K562 (cell line): ENCODE results near the gene GNG14. TPM values are rescaled to one million over a fixed set of nuclear protein-coding genes. Genes with fewer than 3 reads are reported as not detected.

ENCODE experiments used
- CC2D1A ChIP-seq: fragments of 450-650 bp; IDR thresholded peaks from 2 replicates; pipeline ENCODE4 v1.6.1; 2017; ENCODE audit warnings: mild to moderate bottlenecking
- CREM ChIP-seq: IDR thresholded peaks from 2 replicates; pipeline ENCODE4 v1.6.1; 2014; ENCODE audit warnings: antibody characterized with exemption, low read depth
- DDX20 ChIP-seq: fragments of 450-650 bp; IDR thresholded peaks from 2 replicates; pipeline ENCODE4 v1.6.1; 2016; ENCODE audit warnings: missing genetic modification characterization, low read depth, mild to moderate bottlenecking, missing compliant biosample characterization, moderate library complexity
- FOXM1 ChIP-seq, 2 experiments: fragments of 450-650 bp in 1 of 2; sonication (generic) in 1 of 2; formaldehyde crosslinking in 1 of 2; IDR thresholded peaks; 2 replicates each; pipeline versions ENCODE4 v1.6.1 to v1.9.0; 2017 to 2022; ENCODE audit warnings: low read depth in 2 of 2, mild to moderate bottlenecking in 2 of 2, missing genetic modification reagents in 1 of 2, moderate library complexity in 1 of 2
- HCFC1 ChIP-seq: IDR thresholded peaks from 2 replicates; pipeline ENCODE4 v1.6.1; 2012; ENCODE audit warnings: low read depth, low read length, improper control_type of control experiment
- IFI16 ChIP-seq: fragments of 250-450 bp; sonication (Bioruptor Pico); IDR thresholded peaks from 2 replicates; pipeline ENCODE4 v2.1.2; 2022; ENCODE audit warnings: mild to moderate bottlenecking, inconsistent platforms
- KAT8 ChIP-seq: fragments of 450-650 bp; IDR thresholded peaks from 2 replicates; pipeline ENCODE4 v1.6.1; 2016; ENCODE audit warnings: low read depth, mild to moderate bottlenecking
- MBD2 ChIP-seq: sonication (generic); IDR thresholded peaks from 2 replicates; pipeline ENCODE4 v1.6.1; 2016; ENCODE audit warnings: low read depth, borderline replicate concordance
- OTX1 ChIP-seq: fragments of 450-650 bp; formaldehyde crosslinking; IDR thresholded peaks from 2 replicates; pipeline ENCODE4 v1.4.0; 2022; ENCODE audit warnings: mild to moderate bottlenecking
- ZNF583 ChIP-seq: fragments of 250-450 bp; sonication (Bioruptor Pico); IDR thresholded peaks from 2 replicates; pipeline ENCODE4 v1.4.0; 2020
- ZNF699 ChIP-seq: fragments of 250-450 bp; sonication (Bioruptor Pico); IDR thresholded peaks from 2 replicates; pipeline ENCODE4 v1.8.0; 2021; ENCODE audit warnings: mild to moderate bottlenecking, moderate library complexity; ENCODE audit not compliant: insufficient replicate concordance
- ZNF707 ChIP-seq: fragments of 250-450 bp; sonication (Bioruptor Pico); conservative IDR thresholded peaks from 2 replicates; pipeline ENCODE4 v1.8.0; 2022; ENCODE audit warnings: inconsistent platforms, mild to moderate bottlenecking, moderate library complexity
- polyA plus RNA-seq, 8 experiments: library from polyadenylated mRNA; depleted of rRNA in 4 of 8; stranded (reverse) in 5 of 8; unstranded in 3 of 8; fragments of >200 nt; fragmentation: Nextera tagmentation in 2 of 8; fragmentation: Illumina TruSeq in 1 of 8; extraction: Ambion mirVana in 2 of 8; extraction: Trizol in 1 of 8; gene quantifications; 2 replicates each; pipeline versions ENCODE4 v1.2.1 to v1.2.3, GENCODE V29; 2011 to 2014; ENCODE audit warnings: inconsistent platforms in 1 of 8, missing spikeins in 1 of 8
- total RNA-seq, 7 experiments: library from RNA; depleted of rRNA in 6 of 7; stranded (reverse); fragments of >200 nt in 6 of 7; fragmentation: Illumina TruSeq in 2 of 7; extraction: Trizol in 2 of 7; gene quantifications; 2 replicates each; pipeline versions ENCODE4 v1.2.1 to v1.2.3, GENCODE V29; 2011 to 2021; ENCODE audit warnings: low replicate concordance in 1 of 7
- TF ChIP-seq, protein P1 (sequence below): fragments of 450-650 bp; IDR thresholded peaks from 2 replicates; pipeline ENCODE4 v1.6.1; 2016; ENCODE audit warnings: low read depth
- TF ChIP-seq, protein P2 (sequence below), 2 experiments: fragments of 450-650 bp in 1 of 2; sonication (generic) in 1 of 2; formaldehyde crosslinking; conservative IDR thresholded peaks; 2 replicates each; pipeline versions ENCODE4 v1.4.0 to v1.8.1; 2020 to 2022; ENCODE audit warnings: mild to moderate bottlenecking in 1 of 2, missing genetic modification reagents in 1 of 2
- TF ChIP-seq, protein P3 (sequence below), 3 experiments: fragments of 200-800 bp in 1 of 3; sonication (Bioruptor generic) in 1 of 3; sonication (generic) in 1 of 3; formaldehyde crosslinking in 1 of 3; IDR thresholded peaks; 2 replicates each; pipeline versions ENCODE4 v1.6.1 to v1.8.0; 2016 to 2022; ENCODE audit warnings: mild to moderate bottlenecking in 2 of 3, missing compliant biosample characterization in 2 of 3, missing genetic modification characterization in 2 of 3, missing genetic modification reagents in 1 of 3

The GNG14 gene
- total and polyA plus RNA-seq, 9 of the 15 experiments (the other 6 are each of a cell fraction or from before 2014, with no cell fraction given), result not detected

DNA sequence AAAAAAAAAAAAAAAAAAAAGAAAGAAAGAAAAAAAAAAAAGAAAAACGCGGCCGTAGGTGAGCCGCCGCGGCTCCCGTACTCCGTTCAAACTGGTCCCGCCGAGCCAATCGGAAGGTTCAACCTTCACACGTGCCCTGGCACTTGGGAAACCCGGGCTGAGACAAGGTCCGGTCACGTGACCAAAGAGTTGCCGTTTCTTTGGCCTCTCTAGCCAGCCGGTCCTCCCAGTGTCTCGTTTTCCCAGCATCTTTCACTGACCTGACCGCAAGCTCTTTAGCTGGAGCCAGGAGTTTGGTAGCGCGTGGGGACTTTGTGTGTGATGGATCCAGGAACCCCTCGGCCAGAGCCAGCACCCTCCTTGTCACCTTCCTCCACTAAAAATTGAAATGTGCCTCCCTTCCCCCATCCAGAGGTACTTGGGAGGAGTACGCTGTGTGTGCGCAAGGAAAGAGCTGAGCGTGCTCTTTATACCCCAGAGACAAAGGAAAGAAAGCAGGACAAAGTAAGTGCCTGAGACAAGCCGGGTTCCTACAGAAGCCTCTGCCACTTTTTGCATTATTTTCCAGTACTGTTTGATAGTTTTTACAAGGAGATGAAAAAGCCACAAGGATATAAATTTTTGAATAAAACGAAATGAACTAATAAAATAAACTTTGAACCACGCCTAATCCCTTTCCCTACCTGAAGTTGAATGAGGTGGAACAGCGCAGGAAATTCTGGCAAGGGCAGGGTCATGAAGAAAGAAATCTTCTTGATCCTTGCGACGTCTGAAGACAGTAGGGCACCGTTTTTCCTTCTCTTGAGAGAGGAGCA lies 35.0 kb downstream of the GNG14 start (continued):
- no peak for TF ChIP-seq ZNF707 (CRISPR knock-in tag)
- TF ChIP-seq DDX20, result no peak
- peak; percentile 81 for TF ChIP-seq FOXM1 (IDR thresholded peaks at IDR 0.05; ENCODE audit: low read depth)
- TF ChIP-seq FOXM1 (CRISPR knock-in tag; IDR thresholded peaks at IDR 0.05; ENCODE audit: low read depth), result no peak
- TF ChIP-seq ZNF699, result no peak
- 0 out of 2 replicates have a peak, but pooled peaks have one; percentile 50 for TF ChIP-seq OTX1 (CRISPR knock-in tag)
- peak; percentile 86 for TF ChIP-seq CREM
- TF ChIP-seq, protein P1, sequence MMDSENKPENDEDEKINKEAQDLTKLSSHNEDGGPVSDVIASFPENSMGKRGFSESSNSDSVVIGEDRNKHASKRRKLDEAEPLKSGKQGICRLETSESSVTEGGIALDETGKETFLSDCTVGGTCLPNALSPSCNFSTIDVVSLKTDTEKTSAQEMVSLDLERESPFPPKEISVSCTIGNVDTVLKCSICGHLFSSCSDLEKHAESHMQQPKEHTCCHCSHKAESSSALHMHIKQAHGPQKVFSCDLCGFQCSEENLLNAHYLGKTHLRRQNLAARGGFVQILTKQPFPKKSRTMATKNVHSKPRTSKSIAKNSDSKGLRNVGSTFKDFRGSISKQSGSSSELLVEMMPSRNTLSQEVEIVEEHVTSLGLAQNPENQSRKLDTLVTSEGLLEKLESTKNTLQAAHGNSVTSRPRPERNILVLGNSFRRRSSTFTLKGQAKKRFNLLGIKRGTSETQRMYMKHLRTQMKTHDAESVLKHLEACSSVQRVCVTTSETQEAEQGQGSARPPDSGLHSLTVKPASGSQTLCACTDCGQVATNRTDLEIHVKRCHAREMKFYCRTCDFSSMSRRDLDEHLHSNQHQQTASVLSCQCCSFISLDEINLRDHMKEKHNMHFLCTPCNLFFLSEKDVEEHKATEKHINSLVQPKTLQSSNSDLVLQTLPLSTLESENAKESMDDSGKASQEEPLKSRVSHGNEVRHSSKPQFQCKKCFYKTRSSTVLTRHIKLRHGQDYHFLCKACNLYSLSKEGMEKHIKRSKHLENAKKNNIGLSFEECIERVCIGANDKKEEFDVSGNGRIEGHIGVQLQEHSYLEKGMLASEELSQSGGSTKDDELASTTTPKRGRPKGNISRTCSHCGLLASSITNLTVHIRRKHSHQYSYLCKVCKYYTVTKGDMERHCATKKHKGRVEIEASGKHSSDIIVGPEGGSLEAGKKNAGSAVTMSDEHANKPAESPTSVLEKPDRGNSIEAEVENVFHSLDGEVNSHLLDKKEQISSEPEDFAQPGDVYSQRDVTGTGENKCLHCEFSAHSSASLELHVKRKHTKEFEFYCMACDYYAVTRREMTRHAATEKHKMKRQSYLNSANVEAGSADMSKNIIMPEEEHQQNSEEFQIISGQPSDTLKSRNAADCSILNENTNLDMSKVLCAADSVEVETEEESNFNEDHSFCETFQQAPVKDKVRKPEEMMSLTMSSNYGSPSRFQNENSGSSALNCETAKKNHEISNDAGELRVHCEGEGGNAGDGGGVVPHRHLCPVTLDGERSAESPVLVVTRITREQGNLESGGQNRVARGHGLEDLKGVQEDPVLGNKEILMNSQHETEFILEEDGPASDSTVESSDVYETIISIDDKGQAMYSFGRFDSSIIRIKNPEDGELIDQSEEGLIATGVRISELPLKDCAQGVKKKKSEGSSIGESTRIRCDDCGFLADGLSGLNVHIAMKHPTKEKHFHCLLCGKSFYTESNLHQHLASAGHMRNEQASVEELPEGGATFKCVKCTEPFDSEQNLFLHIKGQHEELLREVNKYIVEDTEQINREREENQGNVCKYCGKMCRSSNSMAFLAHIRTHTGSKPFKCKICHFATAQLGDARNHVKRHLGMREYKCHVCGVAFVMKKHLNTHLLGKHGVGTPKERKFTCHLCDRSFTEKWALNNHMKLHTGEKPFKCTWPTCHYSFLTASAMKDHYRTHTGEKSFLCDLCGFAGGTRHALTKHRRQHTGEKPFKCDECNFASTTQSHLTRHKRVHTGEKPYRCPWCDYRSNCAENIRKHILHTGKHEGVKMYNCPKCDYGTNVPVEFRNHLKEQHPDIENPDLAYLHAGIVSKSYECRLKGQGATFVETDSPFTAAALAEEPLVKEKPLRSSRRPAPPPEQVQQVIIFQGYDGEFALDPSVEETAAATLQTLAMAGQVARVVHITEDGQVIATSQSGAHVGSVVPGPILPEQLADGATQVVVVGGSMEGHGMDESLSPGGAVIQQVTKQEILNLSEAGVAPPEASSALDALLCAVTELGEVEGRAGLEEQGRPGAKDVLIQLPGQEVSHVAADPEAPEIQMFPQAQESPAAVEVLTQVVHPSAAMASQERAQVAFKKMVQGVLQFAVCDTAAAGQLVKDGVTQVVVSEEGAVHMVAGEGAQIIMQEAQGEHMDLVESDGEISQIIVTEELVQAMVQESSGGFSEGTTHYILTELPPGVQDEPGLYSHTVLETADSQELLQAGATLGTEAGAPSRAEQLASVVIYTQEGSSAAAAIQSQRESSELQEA, result peak; percentile 99
- TF ChIP-seq MBD2, result no peak; the same call in 1 of the 2 replicates
- peak; percentile 81 for TF ChIP-seq CC2D1A
- TF ChIP-seq, protein P2, sequence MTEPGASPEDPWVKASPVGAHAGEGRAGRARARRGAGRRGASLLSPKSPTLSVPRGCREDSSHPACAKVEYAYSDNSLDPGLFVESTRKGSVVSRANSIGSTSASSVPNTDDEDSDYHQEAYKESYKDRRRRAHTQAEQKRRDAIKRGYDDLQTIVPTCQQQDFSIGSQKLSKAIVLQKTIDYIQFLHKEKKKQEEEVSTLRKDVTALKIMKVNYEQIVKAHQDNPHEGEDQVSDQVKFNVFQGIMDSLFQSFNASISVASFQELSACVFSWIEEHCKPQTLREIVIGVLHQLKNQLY (CRISPR knock-in tag; conservative IDR thresholded peaks at IDR 0.05), result no peak
- TF ChIP-seq, protein P3, sequence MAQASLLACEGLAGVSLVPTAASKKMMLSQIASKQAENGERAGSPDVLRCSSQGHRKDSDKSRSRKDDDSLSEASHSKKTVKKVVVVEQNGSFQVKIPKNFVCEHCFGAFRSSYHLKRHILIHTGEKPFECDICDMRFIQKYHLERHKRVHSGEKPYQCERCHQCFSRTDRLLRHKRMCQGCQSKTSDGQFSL (CRISPR knock-in tag; IDR thresholded peaks at IDR 0.05), result no peak
- TF ChIP-seq, protein P3 (tag; IDR thresholded peaks at IDR 0.05), result no peak
- TF ChIP-seq KAT8, result no peak
- no peak for TF ChIP-seq ZNF583 (CRISPR knock-in tag)
- TF ChIP-seq HCFC1, result peak; percentile 75
- no peak for TF ChIP-seq IFI16 (CRISPR knock-in tag)
